H9 (cell line): Measurements from ENCODE around the gene ORAI1. TPM values are rescaled to one million over a fixed set of nuclear protein-coding genes. Genes with fewer than 3 reads are reported as not detected.

ENCODE experiments used
- DNase-seq: peaks from one replicate; pipeline ENCODE4 v3.0.0-alpha.2; 2017
- H2AFZ ChIP-seq: one replicate; pipeline ENCODE4 v1.6.1; 2013; ENCODE audit warnings: mild to moderate bottlenecking, low read length, control low read depth, moderate library complexity
- H2AK5ac ChIP-seq: 2 replicates; pipeline ENCODE4 v1.6.1; 2013; ENCODE audit warnings: low read length, control low read depth, mixed read lengths; ENCODE audit not compliant: insufficient read length
- H2BK120ac ChIP-seq: one replicate; pipeline ENCODE4 v1.6.1; 2013; ENCODE audit warnings: low read depth, mild to moderate bottlenecking, low read length, control low read depth, inconsistent platforms; ENCODE audit not compliant: poor library complexity, severe bottlenecking
- H2BK12ac ChIP-seq: 2 replicates; pipeline ENCODE4 v1.6.1; 2013; ENCODE audit warnings: low read length, control low read depth, mixed read lengths, low read depth; ENCODE audit not compliant: insufficient read length
- H2BK15ac ChIP-seq: 2 replicates; pipeline ENCODE4 v1.6.1; 2013; ENCODE audit warnings: low read depth, low read length, control low read depth
- H2BK20ac ChIP-seq: one replicate; pipeline ENCODE4 v1.6.1; 2013; ENCODE audit warnings: low read depth, mild to moderate bottlenecking, low read length, control low read depth, inconsistent platforms; ENCODE audit not compliant: poor library complexity, severe bottlenecking
- H2BK5ac ChIP-seq: 2 replicates; pipeline ENCODE4 v1.6.1; 2013; ENCODE audit warnings: low read length, control low read depth, mixed read lengths; ENCODE audit not compliant: insufficient read length
- H3K14ac ChIP-seq: 2 replicates; pipeline ENCODE4 v1.6.1; 2013; ENCODE audit warnings: low read length, control low read depth; ENCODE audit not compliant: insufficient read depth
- H3K18ac ChIP-seq: 2 replicates; pipeline ENCODE4 v1.6.1; 2013; ENCODE audit warnings: low read depth, mild to moderate bottlenecking, mixed read lengths, low read length, control low read depth; ENCODE audit not compliant: insufficient read length
- H3K23ac ChIP-seq: 2 replicates; pipeline ENCODE4 v1.6.1; 2013; ENCODE audit warnings: low read length, control low read depth, mixed read lengths, low read depth; ENCODE audit not compliant: insufficient read length
- H3K23me2 ChIP-seq: 2 replicates; pipeline ENCODE4 v1.6.1; 2013; ENCODE audit warnings: low read depth, mild to moderate bottlenecking, mixed read lengths, low read length, control low read depth; ENCODE audit not compliant: insufficient read length, poor library complexity, severe bottlenecking
- H3K27ac ChIP-seq: 2 replicates; pipeline ENCODE4 v1.5.1; 2013; ENCODE audit warnings: low read length, control low read depth, mixed read lengths, low read depth; ENCODE audit not compliant: insufficient read length
- H3K27me3 ChIP-seq: 2 replicates; pipeline ENCODE4 v1.6.1; 2013; ENCODE audit warnings: low read length, control low read depth, inconsistent platforms; ENCODE audit not compliant: insufficient read depth
- H3K4ac ChIP-seq: 2 replicates; pipeline ENCODE4 v1.6.1; 2013; ENCODE audit warnings: low read depth, mild to moderate bottlenecking, control low read depth, inconsistent platforms, low read length, moderate library complexity
- H3K4me1 ChIP-seq: 2 replicates; pipeline ENCODE4 v1.6.1; 2013; ENCODE audit warnings: low read length, control low read depth, inconsistent platforms; ENCODE audit not compliant: insufficient read depth
- H3K4me2 ChIP-seq: 2 replicates; pipeline ENCODE4 v1.6.1; 2013; ENCODE audit warnings: low read length, control low read depth, mixed read lengths; ENCODE audit not compliant: insufficient read length, insufficient read depth
- H3K56ac ChIP-seq: 2 replicates; pipeline ENCODE4 v1.6.1; 2013; ENCODE audit warnings: low read depth, mild to moderate bottlenecking, mixed read lengths, low read length, control low read depth; ENCODE audit not compliant: insufficient read length
- H3K79me1 ChIP-seq: 2 replicates; pipeline ENCODE4 v1.6.1; 2013; ENCODE audit warnings: low read depth, mild to moderate bottlenecking, moderate library complexity, low read length, control low read depth, inconsistent platforms; ENCODE audit not compliant: insufficient read depth, poor library complexity, severe bottlenecking
- H3K79me2 ChIP-seq: 2 replicates; pipeline ENCODE4 v1.6.1; 2013; ENCODE audit warnings: low read length, control low read depth, inconsistent platforms; ENCODE audit not compliant: insufficient read depth
- H3K9ac ChIP-seq: 2 replicates; pipeline ENCODE4 v1.6.1; 2013; ENCODE audit warnings: low read length, control low read depth, mixed read lengths; ENCODE audit not compliant: insufficient read length; ENCODE audit errors: extremely low read depth
- H3K9me3 ChIP-seq: one replicate; pipeline ENCODE4 v1.6.1; 2013; ENCODE audit warnings: low read depth, low read length, inconsistent platforms; ENCODE audit not compliant: control insufficient read depth
- H3T11ph ChIP-seq: one replicate; pipeline ENCODE4 v1.6.1; 2013; ENCODE audit warnings: mild to moderate bottlenecking, low read length, control low read depth, inconsistent platforms
- H4K20me1 ChIP-seq: one replicate; pipeline ENCODE4 v1.6.1; 2013; ENCODE audit not compliant: control insufficient read depth, insufficient read length, insufficient read depth
- H4K5ac ChIP-seq: 2 replicates; pipeline ENCODE4 v1.6.1; 2013; ENCODE audit warnings: low read depth, mild to moderate bottlenecking, mixed read lengths, low read length, control low read depth; ENCODE audit not compliant: insufficient read length
- H4K8ac ChIP-seq: replicated peaks from 2 replicates; pipeline ENCODE4 v1.6.1; 2013; ENCODE audit warnings: low read length, control low read depth, mixed read lengths, low read depth; ENCODE audit not compliant: insufficient read length
- H4K91ac ChIP-seq: 2 replicates; pipeline ENCODE4 v1.6.1; 2013; ENCODE audit warnings: low read depth, mild to moderate bottlenecking, moderate library complexity, mixed read lengths, low read length, control low read depth; ENCODE audit not compliant: insufficient read length
- H3K27ac Mint-ChIP-seq, 3 experiments: 2 replicates in 2 of 3; 3 replicates in 1 of 3; pipeline ENCODE4 v1.8.0; 2020 to 2021; ENCODE audit warnings: mixed read lengths in 3 of 3, mild to moderate bottlenecking in 1 of 3, moderate library complexity in 1 of 3
- H3K27me3 Mint-ChIP-seq: 2 replicates; pipeline ENCODE4 v1.8.0; 2021; ENCODE audit warnings: low read depth, mild to moderate bottlenecking, moderate library complexity, mixed read lengths
- H3K36me3 Mint-ChIP-seq, 3 experiments: 2 replicates in 2 of 3; 3 replicates in 1 of 3; pipeline ENCODE4 v1.8.0; 2020 to 2021; ENCODE audit warnings: low read depth in 3 of 3, mixed read lengths in 3 of 3; ENCODE audit not compliant: insufficient read depth in 1 of 3
- H3K4me1 Mint-ChIP-seq, 2 experiments: 2 replicates each; pipeline ENCODE4 v1.8.0; 2020; ENCODE audit warnings: mixed read lengths in 2 of 2
- H3K4me3 Mint-ChIP-seq, 2 experiments: 2 replicates in 1 of 2; 3 replicates in 1 of 2; pipeline ENCODE4 v1.8.0; 2020 to 2021; ENCODE audit warnings: mild to moderate bottlenecking in 2 of 2, mixed read lengths in 2 of 2, moderate library complexity in 1 of 2
- H3K9me3 Mint-ChIP-seq, 2 experiments: 2 replicates in 1 of 2; 3 replicates in 1 of 2; pipeline ENCODE4 v1.8.0; 2020; ENCODE audit warnings: mild to moderate bottlenecking in 2 of 2, mixed read lengths in 2 of 2, moderate library complexity in 1 of 2
- WGBS: extraction: QIAGEN DNeasy Blood & Tissue Kit; methylation state at CpG from one replicate; pipeline ENCODE4 v1.1.7; 2013; ENCODE audit warnings: missing lambda C conversion rate, low lambda C conversion rate, mixed read lengths; ENCODE audit not compliant: insufficient read length; ENCODE audit errors: extremely low coverage; 5-methylcytosine and 5-hydroxymethylcytosine counted together
- total RNA-seq: library from RNA; stranded (reverse); gene quantifications from 2 replicates; pipeline ENCODE4 v1.2.1, GENCODE V29; 2021
- TF ChIP-seq, protein P1 (sequence below): fragments of 200-600 bp; sonication (generic); conservative IDR thresholded peaks from 3 replicates; pipeline ENCODE4 v1.8.0; 2021; ENCODE audit warnings: antibody characterized with exemption, mild to moderate bottlenecking

The ORAI1 gene
- total RNA-seq, 1 experiment from 2014 or later, result 24.7 TPM

GRCh38 chr12:121620333-121620891, 5.9 kb upstream of the ORAI1 start:
- no peak overlapping the region for H4K5ac ChIP-seq
- no peak overlapping the region for H4K8ac ChIP-seq
- H3K4me1 Mint-ChIP-seq, result peaks cover 19 to 30% of the 10 kb centered on the region in 2 experiments
- peak; percentile 66 for DNase-seq
- no peak overlapping the region for H2BK20ac ChIP-seq
- H3K4me2 ChIP-seq, result no peak overlapping the region
- no peak overlapping the region for H2BK15ac ChIP-seq
- peak overlapping the region; percentile 14 to 89 (median 71); a peak in 4 of 7 replicates for H3K27ac Mint-ChIP-seq
- no peak overlapping the region for H2AFZ ChIP-seq
- no peaks in the 10 kb centered on the region for H3K36me3 Mint-ChIP-seq
- H3K4ac ChIP-seq, result no peak overlapping the region
- no peak overlapping the region for H3K23ac ChIP-seq
- H3T11ph ChIP-seq, result no peak overlapping the region
- no peak overlapping the region for H3K14ac ChIP-seq
- no peaks in the 10 kb centered on the region for H3K9me3 ChIP-seq
- H2BK120ac ChIP-seq, result no peak overlapping the region
- TF ChIP-seq, protein P1, sequence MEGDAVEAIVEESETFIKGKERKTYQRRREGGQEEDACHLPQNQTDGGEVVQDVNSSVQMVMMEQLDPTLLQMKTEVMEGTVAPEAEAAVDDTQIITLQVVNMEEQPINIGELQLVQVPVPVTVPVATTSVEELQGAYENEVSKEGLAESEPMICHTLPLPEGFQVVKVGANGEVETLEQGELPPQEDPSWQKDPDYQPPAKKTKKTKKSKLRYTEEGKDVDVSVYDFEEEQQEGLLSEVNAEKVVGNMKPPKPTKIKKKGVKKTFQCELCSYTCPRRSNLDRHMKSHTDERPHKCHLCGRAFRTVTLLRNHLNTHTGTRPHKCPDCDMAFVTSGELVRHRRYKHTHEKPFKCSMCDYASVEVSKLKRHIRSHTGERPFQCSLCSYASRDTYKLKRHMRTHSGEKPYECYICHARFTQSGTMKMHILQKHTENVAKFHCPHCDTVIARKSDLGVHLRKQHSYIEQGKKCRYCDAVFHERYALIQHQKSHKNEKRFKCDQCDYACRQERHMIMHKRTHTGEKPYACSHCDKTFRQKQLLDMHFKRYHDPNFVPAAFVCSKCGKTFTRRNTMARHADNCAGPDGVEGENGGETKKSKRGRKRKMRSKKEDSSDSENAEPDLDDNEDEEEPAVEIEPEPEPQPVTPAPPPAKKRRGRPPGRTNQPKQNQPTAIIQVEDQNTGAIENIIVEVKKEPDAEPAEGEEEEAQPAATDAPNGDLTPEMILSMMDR, result no peak
- no peak overlapping the region for H3K9ac ChIP-seq
- no peak overlapping the region for H3K18ac ChIP-seq
- H4K20me1 ChIP-seq, result no peaks in the 10 kb centered on the region
- no peaks in the 10 kb centered on the region for H3K79me2 ChIP-seq
- no peak overlapping the region for H2BK12ac ChIP-seq
- no peak overlapping the region for H3K27ac ChIP-seq
- H3K79me1 ChIP-seq, result no peaks in the 10 kb centered on the region
- H3K9me3 Mint-ChIP-seq, result no peaks in the 10 kb centered on the region
- H3K4me1 ChIP-seq, result peaks cover 8% of the 10 kb centered on the region
- H3K27me3 ChIP-seq, result no peaks in the 10 kb centered on the region
- no peak overlapping the region for H3K4me3 Mint-ChIP-seq
- no peak overlapping the region for H3K56ac ChIP-seq
- H2AK5ac ChIP-seq, result no peak overlapping the region
- no peaks in the 10 kb centered on the region for H3K27me3 Mint-ChIP-seq
- no peak overlapping the region for H4K91ac ChIP-seq
- no CpG with 5 or more reads among the region's 8 CpGs for WGBS
- no peaks in the 10 kb centered on the region for H3K23me2 ChIP-seq
- no peak overlapping the region for H2BK5ac ChIP-seq
